GM23248 (cell line): ENCODE data around the gene TEN1. TPM values are rescaled to one million over a fixed set of nuclear protein-coding genes. Genes with fewer than 3 reads are reported as not detected.
A peak's percentile ranks its signal among the peaks of the same experiment; 100 is the strongest.

Source experiments
- DNase-seq: peaks from one replicate; pipeline ENCODE4 v3.0.0-alpha.2; 2015
- H2AFZ ChIP-seq: fragments of 200-600 bp; sonication (generic); 2 replicates; pipeline ENCODE4 v1.6.1; 2016; ENCODE audit warnings: antibody characterized with exemption
- H3F3A ChIP-seq: fragments of 200-600 bp; sonication (generic); 2 replicates; pipeline ENCODE4 v1.6.1; 2016; ENCODE audit warnings: mild to moderate bottlenecking, antibody characterized with exemption, mixed run types; ENCODE audit not compliant: insufficient read depth
- H3K27ac ChIP-seq: fragments of 200-600 bp; sonication (generic); 2 replicates; pipeline ENCODE4 v1.5.1; 2016; ENCODE audit warnings: mild to moderate bottlenecking
- H3K27me3 ChIP-seq: fragments of 200-600 bp; sonication (generic); replicated peaks from 2 replicates; pipeline ENCODE4 v1.6.1; 2016; ENCODE audit warnings: mild to moderate bottlenecking; ENCODE audit not compliant: insufficient read depth
- H3K36me3 ChIP-seq: fragments of 200-600 bp; sonication (generic); 2 replicates; pipeline ENCODE4 v1.6.1; 2016; ENCODE audit warnings: low read depth, mild to moderate bottlenecking
- H3K4me1 ChIP-seq: fragments of 200-600 bp; sonication (generic); 2 replicates; pipeline ENCODE4 v1.6.1; 2016; ENCODE audit warnings: mild to moderate bottlenecking; ENCODE audit not compliant: insufficient read depth
- H3K4me2 ChIP-seq: fragments of 200-600 bp; sonication (generic); one replicate; pipeline ENCODE4 v1.6.1; 2016; ENCODE audit warnings: mild to moderate bottlenecking; ENCODE audit not compliant: unreplicated experiment
- H3K4me3 ChIP-seq: fragments of 200-600 bp; sonication (generic); 2 replicates; pipeline ENCODE4 v1.5.1; 2016; ENCODE audit warnings: mild to moderate bottlenecking
- H3K79me2 ChIP-seq: fragments of 200-600 bp; sonication (generic); 2 replicates; pipeline ENCODE4 v1.6.1; 2016; ENCODE audit warnings: mild to moderate bottlenecking; ENCODE audit not compliant: insufficient read depth
- H3K9ac ChIP-seq: fragments of 200-600 bp; sonication (generic); 2 replicates; pipeline ENCODE4 v1.6.1; 2016; ENCODE audit warnings: mild to moderate bottlenecking
- H3K9me2 ChIP-seq: fragments of 200-600 bp; sonication (generic); 2 replicates; pipeline ENCODE4 v1.6.1; 2016; ENCODE audit warnings: mixed run types, mild to moderate bottlenecking, moderate library complexity; ENCODE audit not compliant: insufficient read depth
- H3K9me3 ChIP-seq: fragments of 200-600 bp; sonication (generic); one replicate; pipeline ENCODE4 v1.6.1; 2017; ENCODE audit warnings: low read depth
- H4K20me1 ChIP-seq: fragments of 200-600 bp; sonication (generic); 2 replicates; pipeline ENCODE4 v1.6.0; 2016; ENCODE audit not compliant: insufficient read depth
- EZH2 ChIP-seq: fragments of 200-600 bp; sonication (generic); IDR thresholded peaks from 2 replicates; pipeline ENCODE4 v1.6.1; 2018; ENCODE audit warnings: antibody characterized with exemption, mild to moderate bottlenecking; ENCODE audit not compliant: insufficient read depth, poor library complexity, severe bottlenecking
- EZH2phosphoT487 ChIP-seq: fragments of 200-600 bp; sonication (generic); IDR thresholded peaks from 2 replicates; pipeline ENCODE4 v1.6.1; 2018; ENCODE audit warnings: antibody characterized with exemption, moderate library complexity, mild to moderate bottlenecking, low read depth; ENCODE audit not compliant: insufficient read depth
- WGBS, 2 experiments: methylation state at CpG; one replicate each; pipeline ENCODE4 v1.1.6; 2015 to 2017; ENCODE audit warnings: low lambda C conversion rate in 2 of 2, low coverage in 1 of 2; ENCODE audit errors: missing lambda C conversion rate in 2 of 2; 5-methylcytosine and 5-hydroxymethylcytosine counted together
- in situ Hi-C: fragments of 300-500 bp; cut with MboI; formaldehyde crosslinking; loops from 2 replicates; pipeline ENCODE4 v1.15.0; 2020
- polyA plus RNA-seq: library from polyadenylated mRNA; unstranded; fragments of >200 nt; fragmentation: Nextera tagmentation; extraction: Ambion mirVana; gene quantifications from 2 replicates; pipeline ENCODE4 v1.2.1, GENCODE V29; 2016
- total RNA-seq: library from RNA; depleted of rRNA; stranded (reverse); fragments of >200 nt; shearing (Covaris generic); gene quantifications from 2 replicates; pipeline ENCODE4 v1.2.3, GENCODE V29; 2014

Gene TEN1
- total and polyA plus RNA-seq, 2 experiments from 2014 or later, result 19.5 to 21.2 TPM

GRCh38 chr17:76011951-76012350, 32.9 kb downstream of the TEN1 start:
- Histone ChIP-seq H3F3A (no peaks in the 10 kb centered on the region), H3K36me3 (no peaks in the 10 kb centered on the region), H3K4me2 (no peak overlapping the region), H3K4me3 (no peak overlapping the region), H3K9me2 (no peaks in the 10 kb centered on the region), H3K27ac (no peak overlapping the region), H3K4me1 (no peaks in the 10 kb centered on the region), H3K27me3 (no peaks in the 10 kb centered on the region), H3K9me3 (no peaks in the 10 kb centered on the region), H4K20me1 (no peaks in the 10 kb centered on the region), H3K79me2 (no peaks in the 10 kb centered on the region), H2AFZ (no peak overlapping the region), H3K9ac (no peak overlapping the region)
- DNase-seq, result no peak
- in situ Hi-C loops, result no loop called here
- no peak for TF ChIP-seq EZH2phosphoT487
- TF ChIP-seq EZH2, result no peak
- 81 to 82% methylated on average over 5 of the region's 5 CpGs for WGBS, 2 experiments

- H3K9me3 ChIP-seq, result no peaks in the 10 kb centered on the region
- 45 to 60% methylated on average over 11 to 15 of the region's 15 CpGs for WGBS, 2 experiments
- in situ Hi-C loops, result no loop called here
- no peaks in the 10 kb centered on the region for H3K79me2 ChIP-seq
- no peak overlapping the region for H3K9ac ChIP-seq
- H3K36me3 ChIP-seq, result no peaks in the 10 kb centered on the region
- no peaks in the 10 kb centered on the region for H3K9me2 ChIP-seq
- no peak overlapping the region for H3K4me2 ChIP-seq
- no peaks in the 10 kb centered on the region for H3F3A ChIP-seq
- H3K4me1 ChIP-seq, result no peaks in the 10 kb centered on the region
- peak; percentile 23 for DNase-seq
- no peaks in the 10 kb centered on the region for H4K20me1 ChIP-seq
- no peaks in the 10 kb centered on the region for H3K27me3 ChIP-seq
- H3K4me3 ChIP-seq, result no peak overlapping the region
- H2AFZ ChIP-seq, result no peak overlapping the region
- TF ChIP-seq EZH2 (no peak), EZH2phosphoT487 (no peak)
- H3K27ac ChIP-seq, result no peak overlapping the region
Measured at GRCh38 chr17:76013377-76013932, 34.4 kb downstream of the TEN1 start.

- H3K79me2 ChIP-seq, result no peaks in the 10 kb centered on the region
- peak; percentile 79 for DNase-seq
- no peak overlapping the region for H3K4me3 ChIP-seq
- no peaks in the 10 kb centered on the region for H3K4me1 ChIP-seq
- no peak overlapping the region for H3K27ac ChIP-seq
- no peaks in the 10 kb centered on the region for H4K20me1 ChIP-seq
- in situ Hi-C loops, result no loop called here
- H3F3A ChIP-seq, result no peaks in the 10 kb centered on the region
- H3K9ac ChIP-seq, result no peak overlapping the region
- H3K36me3 ChIP-seq, result no peaks in the 10 kb centered on the region
- H3K27me3 ChIP-seq, result no peaks in the 10 kb centered on the region
- no peak overlapping the region for H2AFZ ChIP-seq
- 28 to 29% methylated on average over 17 to 19 of the region's 19 CpGs for WGBS, 2 experiments
- H3K9me2 ChIP-seq, result no peaks in the 10 kb centered on the region
- no peak overlapping the region for H3K4me2 ChIP-seq
- no peaks in the 10 kb centered on the region for H3K9me3 ChIP-seq
- TF ChIP-seq EZH2phosphoT487, result no peak
Measured at GRCh38 chr17:76014100-76014924, 35.3 kb downstream of the TEN1 start.

- TF ChIP-seq EZH2 (no peak), EZH2phosphoT487 (no peak)
- H2AFZ ChIP-seq, result no peak overlapping the region
- no peaks in the 10 kb centered on the region for H3K4me1 ChIP-seq
- in situ Hi-C loops, result no loop called here
- no peaks in the 10 kb centered on the region for H3K79me2 ChIP-seq
- DNase-seq, result no peak
- H3K9ac ChIP-seq, result no peak overlapping the region
- no peak overlapping the region for H3K27ac ChIP-seq
- H3K9me3 ChIP-seq, result no peaks in the 10 kb centered on the region
- peaks cover 3% of the 10 kb centered on the region for H3K27me3 ChIP-seq
- no peaks in the 10 kb centered on the region for H3K9me2 ChIP-seq
- no peaks in the 10 kb centered on the region for H4K20me1 ChIP-seq
- no peaks in the 10 kb centered on the region for H3F3A ChIP-seq
- H3K4me3 ChIP-seq, result no peak overlapping the region
- WGBS, 2 experiments, result 85 to 87% methylated on average over 21 to 26 of the region's 26 CpGs
- no peaks in the 10 kb centered on the region for H3K36me3 ChIP-seq
- H3K4me2 ChIP-seq, result no peak overlapping the region
Measured at GRCh38 chr17:76014925-76015261, 35.9 kb downstream of the TEN1 start.
